Uterus (tissue), 4 donors: Measurements from ENCODE around the gene AHNAK. TPM values are rescaled to one million over a fixed set of nuclear protein-coding genes. Genes with fewer than 3 reads are reported as not detected.
"Not testable (repeated sequence)": the region's sequence is repeated elsewhere in the genome, so short reads cannot be mapped to it uniquely, and the experiment has no call there.

Source experiments
- DNase-seq, 2 donors: peaks; one replicate each; pipeline ENCODE4 v3.0.0-alpha.2; 2019 to 2020
- H3K27ac ChIP-seq, 2 donors: fragments of 200-600 bp; sonication (generic); 1 replicate in 1 of 2; 2 replicates in 1 of 2; pipeline ENCODE4 v1.5.1; 2016 to 2018
- H3K27me3 ChIP-seq, 2 donors: fragments of 200-600 bp; sonication (generic); one replicate each; pipeline ENCODE4 v1.5.1; 2018 to 2019; ENCODE audit warnings: control low read depth in 1 of 2
- H3K36me3 ChIP-seq, 2 donors: fragments of 200-600 bp; sonication (generic); one replicate each; pipeline ENCODE4 v1.5.1; 2019; ENCODE audit warnings: control low read depth in 1 of 2
- H3K4me1 ChIP-seq, 2 donors: fragments of 200-600 bp; sonication (generic); one replicate each; pipeline ENCODE4 v1.5.1; 2018 to 2019; ENCODE audit warnings: control low read depth in 1 of 2
- H3K4me3 ChIP-seq, 2 donors: fragments of 200-600 bp; sonication (generic); 1 replicate in 1 of 2; 2 replicates in 1 of 2; pipeline ENCODE4 v1.5.1; 2018 to 2019; ENCODE audit warnings: mild to moderate bottlenecking in 1 of 2
- H3K9me3 ChIP-seq, 2 donors: fragments of 200-600 bp; sonication (generic); one replicate each; pipeline ENCODE4 v1.5.1; 2019; ENCODE audit warnings: control low read depth in 1 of 2
- CTCF ChIP-seq, 4 experiments: fragments of 200-600 bp in 2 of 4; fragments of 450-650 bp in 2 of 4; sonication (generic) in 2 of 4; IDR thresholded peaks; one replicate each; pipeline ENCODE4 v1.5.1; 2016 to 2019; ENCODE audit warnings: antibody characterized with exemption in 4 of 4, mild to moderate bottlenecking in 2 of 4, moderate library complexity in 1 of 4
- POLR2A ChIP-seq, 2 donors: fragments of 450-650 bp; IDR thresholded peaks; one replicate each; pipeline ENCODE4 v1.6.1; 2016; ENCODE audit warnings: antibody characterized with exemption in 2 of 2, mild to moderate bottlenecking in 1 of 2, moderate library complexity in 1 of 2
- intact Hi-C: fragments of 100-400 bp; cut with DNase I; formaldehyde crosslinking; loops from one replicate; pipeline ENCODE4 v1.15.1; 2023; ENCODE audit warnings: low total_unique reads
- total RNA-seq, 4 donors: library from RNA; depleted of rRNA in 3 of 4; stranded (reverse); fragments of >200 nt in 3 of 4; gene quantifications; one replicate each; pipeline versions ENCODE4 v1.1.0 to v1.2.4, GENCODE V29; 2014 to 2023
- donor health status: DM: yes; HTN: yes; CAD: no.

The AHNAK gene
- total RNA-seq, 4 donors from 2014 or later = 452 to 1,353 (median 779) TPM

GRCh38 chr11:62565100-62565802, 18.6 kb upstream of the AHNAK start:
- intact Hi-C loops = no loop called here
- no peaks in the 10 kb centered on the region for H3K36me3 ChIP-seq
- no peak for TF ChIP-seq POLR2A (IDR thresholded peaks at IDR 0.05)
- TF ChIP-seq CTCF (IDR thresholded peaks at IDR 0.05) = no peak
- no peak overlapping the region for H3K4me3 ChIP-seq
- no peak overlapping the region for H3K27ac ChIP-seq
- no peaks in the 10 kb centered on the region for H3K9me3 ChIP-seq
- peaks cover 3 to 10% of the 10 kb centered on the region in 2 donors for H3K4me1 ChIP-seq
- no peak for DNase-seq
- no peaks in the 10 kb centered on the region for H3K27me3 ChIP-seq

GRCh38 chr11:62561677-62562230, 15.1 kb upstream of the AHNAK start:
- H3K4me3 ChIP-seq, DNase-seq, H3K9me3 ChIP-seq, intact Hi-C loops, H3K4me1 ChIP-seq, H3K36me3 ChIP-seq, H3K27me3 ChIP-seq: not testable (repeated sequence)
- H3K27ac ChIP-seq = peak overlapping the region; percentile 90 to 92

- Histone ChIP-seq H3K27ac (peak overlapping the region; percentile 90 to 92), H3K4me1 (peaks cover 12 to 14% of the 10 kb centered on the region in 2 donors), H3K36me3 (no peaks in the 10 kb centered on the region), H3K27me3 (no peaks in the 10 kb centered on the region), H3K9me3 (no peaks in the 10 kb centered on the region), H3K4me3 (no peak overlapping the region)
- no peak for TF ChIP-seq POLR2A (IDR thresholded peaks at IDR 0.05)
- peak; percentile 87 to 91 (median 90) for TF ChIP-seq CTCF (IDR thresholded peaks at IDR 0.05)
- peak; percentile 92 to 96 for DNase-seq
- intact Hi-C loops = no loop called here
These were observed 14.0 kb upstream of the AHNAK start for GRCh38 chr11:62560566-62561103.

GRCh38 chr11:62559626-62560025, 13.0 kb upstream of the AHNAK start:
- intact Hi-C loops, DNase-seq, H3K36me3 ChIP-seq, H3K4me3 ChIP-seq, H3K9me3 ChIP-seq, H3K27me3 ChIP-seq: not testable (repeated sequence)
- Histone ChIP-seq H3K27ac (peak overlapping the region; percentile 90 to 92), H3K4me1 (peaks cover 12 to 24% of the 10 kb centered on the region in 2 donors)

GRCh38 chr11:62559204-62559603, 12.6 kb upstream of the AHNAK start:
- Histone ChIP-seq H3K27me3 (no peaks in the 10 kb centered on the region), H3K9me3 (no peaks in the 10 kb centered on the region), H3K27ac (peak overlapping the region; percentile 90 to 92), H3K4me1 (peaks cover 12 to 28% of the 10 kb centered on the region in 2 donors), H3K4me3 (no peak overlapping the region), H3K36me3 (no peaks in the 10 kb centered on the region)
- intact Hi-C loops = no loop called here
- DNase-seq = no peak
- TF ChIP-seq POLR2A (IDR thresholded peaks at IDR 0.05) (no peak), CTCF (IDR thresholded peaks at IDR 0.05) (no peak)

- no peaks in the 10 kb centered on the region for H3K27me3 ChIP-seq
- no peaks in the 10 kb centered on the region for H3K36me3 ChIP-seq
- H3K27ac ChIP-seq = peak overlapping the region in 1 of 2 donors; percentile 90
- DNase-seq = no peak
- intact Hi-C loops = no loop called here
- H3K4me1 ChIP-seq = peaks cover 16 to 34% of the 10 kb centered on the region in 2 donors
- H3K4me3 ChIP-seq = no peak overlapping the region
- no peaks in the 10 kb centered on the region for H3K9me3 ChIP-seq
- TF ChIP-seq CTCF (IDR thresholded peaks at IDR 0.05) (no peak), POLR2A (IDR thresholded peaks at IDR 0.05) (no peak)
These were observed 12.1 kb upstream of the AHNAK start for GRCh38 chr11:62558669-62559068.
